DND-41 (cell line): ENCODE results near the gene MRPL1.

Experiments used
- ATAC-seq: fragments of 200-7000 bp; cut with Tn5 transposase; 3 replicates; pipeline ENCODE4 v1.9.1; 2021; ENCODE audit warnings: low read depth; ENCODE audit not compliant: insufficient read depth
- DNase-seq: peaks from one replicate; pipeline ENCODE4 v3.0.0-alpha.2; 2020
- H2AFZ ChIP-seq: 2 replicates; pipeline ENCODE4 v1.6.0; 2012; ENCODE audit warnings: low read depth, low read length
- H3K27ac ChIP-seq: 2 replicates; pipeline ENCODE4 v1.5.1; 2012; ENCODE audit warnings: low read length, inconsistent platforms
- H3K27me3 ChIP-seq: fragments of 200-600 bp; sonication (generic); 2 replicates; pipeline ENCODE4 v1.6.0; 2012; ENCODE audit warnings: low read length, mild to moderate bottlenecking, inconsistent platforms; ENCODE audit not compliant: insufficient read depth, poor library complexity
- H3K36me3 ChIP-seq: 2 replicates; pipeline ENCODE4 v1.5.1; 2012; ENCODE audit warnings: low read length, inconsistent platforms; ENCODE audit not compliant: insufficient read depth
- H3K4me1 ChIP-seq: 2 replicates; pipeline ENCODE4 v1.5.1; 2012; ENCODE audit warnings: mild to moderate bottlenecking, low read length; ENCODE audit not compliant: insufficient read depth
- H3K4me2 ChIP-seq: 2 replicates; pipeline ENCODE4 v1.6.0; 2012; ENCODE audit warnings: mild to moderate bottlenecking, moderate library complexity, low read length, inconsistent platforms; ENCODE audit not compliant: insufficient read depth
- H3K4me3 ChIP-seq, 2 experiments: fragments of 200-600 bp in 1 of 2; shearing (Covaris generic) in 1 of 2; 2 replicates each; pipeline ENCODE4 v1.5.1; 2012 to 2016; ENCODE audit warnings: inconsistent platforms in 2 of 2, low read length in 2 of 2, mild to moderate bottlenecking in 2 of 2, low read depth in 1 of 2, moderate library complexity in 1 of 2
- H3K79me2 ChIP-seq: 2 replicates; pipeline ENCODE4 v1.6.0; 2012; ENCODE audit warnings: low read length, inconsistent platforms; ENCODE audit not compliant: insufficient read depth
- H3K9ac ChIP-seq: 2 replicates; pipeline ENCODE4 v1.6.0; 2012; ENCODE audit warnings: low read depth, mild to moderate bottlenecking, inconsistent platforms, low read length, moderate library complexity
- H3K9me3 ChIP-seq: 2 replicates; pipeline ENCODE4 v1.5.1; 2012; ENCODE audit warnings: low read length, moderate library complexity, mild to moderate bottlenecking, inconsistent platforms; ENCODE audit not compliant: insufficient read depth, severe bottlenecking
- H4K20me1 ChIP-seq: 2 replicates; pipeline ENCODE4 v1.6.0; 2012; ENCODE audit warnings: low read length; ENCODE audit not compliant: insufficient read depth
- EZH2 ChIP-seq: IDR thresholded peaks from 3 replicates; pipeline ENCODE4 v1.6.1; 2012; ENCODE audit warnings: borderline replicate concordance, low read depth, mild to moderate bottlenecking, moderate library complexity, low read length, inconsistent platforms; ENCODE audit not compliant: severe bottlenecking
- TF ChIP-seq, protein P1 (sequence below): IDR thresholded peaks from 2 replicates; pipeline ENCODE4 v1.5.1; 2012; ENCODE audit warnings: borderline replicate concordance, low read length, moderate library complexity, mild to moderate bottlenecking; ENCODE audit not compliant: poor library complexity, severe bottlenecking; ENCODE audit errors: extremely low read depth

Gene MRPL1

DNA sequence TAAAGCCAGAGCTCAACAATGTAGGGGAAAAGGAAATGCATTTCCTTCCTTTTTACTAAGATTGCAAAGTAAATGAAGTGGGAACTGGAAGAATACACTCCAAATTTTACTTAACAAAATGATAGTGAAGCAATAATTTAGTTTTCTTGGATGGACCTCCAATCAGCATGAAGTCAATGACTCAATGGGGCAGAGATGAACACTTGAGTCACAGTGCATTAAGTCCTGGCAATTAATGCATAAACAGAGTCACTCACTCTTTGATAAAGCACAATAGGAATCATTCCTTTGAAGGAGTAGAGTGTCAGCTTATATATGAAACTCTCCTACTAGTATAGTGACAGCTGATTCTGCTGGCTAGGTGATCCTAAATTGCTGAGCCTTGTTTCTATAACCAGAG lies 127.8 kb downstream of the MRPL1 start:
- Histone ChIP-seq H3K27me3 (peaks cover 3% of the 10 kb centered on the region), H3K9ac (no peak overlapping the region), H3K36me3 (no peaks in the 10 kb centered on the region), H2AFZ (no peak overlapping the region), H3K27ac (no peak overlapping the region), H3K4me2 (no peak overlapping the region), H3K4me1 (no peaks in the 10 kb centered on the region), H3K4me3 (no peak overlapping the region), H4K20me1 (no peaks in the 10 kb centered on the region), H3K79me2 (no peaks in the 10 kb centered on the region), H3K9me3 (no peaks in the 10 kb centered on the region)
- TF ChIP-seq EZH2, result no peak
- TF ChIP-seq, protein P1, sequence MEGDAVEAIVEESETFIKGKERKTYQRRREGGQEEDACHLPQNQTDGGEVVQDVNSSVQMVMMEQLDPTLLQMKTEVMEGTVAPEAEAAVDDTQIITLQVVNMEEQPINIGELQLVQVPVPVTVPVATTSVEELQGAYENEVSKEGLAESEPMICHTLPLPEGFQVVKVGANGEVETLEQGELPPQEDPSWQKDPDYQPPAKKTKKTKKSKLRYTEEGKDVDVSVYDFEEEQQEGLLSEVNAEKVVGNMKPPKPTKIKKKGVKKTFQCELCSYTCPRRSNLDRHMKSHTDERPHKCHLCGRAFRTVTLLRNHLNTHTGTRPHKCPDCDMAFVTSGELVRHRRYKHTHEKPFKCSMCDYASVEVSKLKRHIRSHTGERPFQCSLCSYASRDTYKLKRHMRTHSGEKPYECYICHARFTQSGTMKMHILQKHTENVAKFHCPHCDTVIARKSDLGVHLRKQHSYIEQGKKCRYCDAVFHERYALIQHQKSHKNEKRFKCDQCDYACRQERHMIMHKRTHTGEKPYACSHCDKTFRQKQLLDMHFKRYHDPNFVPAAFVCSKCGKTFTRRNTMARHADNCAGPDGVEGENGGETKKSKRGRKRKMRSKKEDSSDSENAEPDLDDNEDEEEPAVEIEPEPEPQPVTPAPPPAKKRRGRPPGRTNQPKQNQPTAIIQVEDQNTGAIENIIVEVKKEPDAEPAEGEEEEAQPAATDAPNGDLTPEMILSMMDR, result no peak
- DNase-seq (no peak), ATAC-seq (no peak)

DNA sequence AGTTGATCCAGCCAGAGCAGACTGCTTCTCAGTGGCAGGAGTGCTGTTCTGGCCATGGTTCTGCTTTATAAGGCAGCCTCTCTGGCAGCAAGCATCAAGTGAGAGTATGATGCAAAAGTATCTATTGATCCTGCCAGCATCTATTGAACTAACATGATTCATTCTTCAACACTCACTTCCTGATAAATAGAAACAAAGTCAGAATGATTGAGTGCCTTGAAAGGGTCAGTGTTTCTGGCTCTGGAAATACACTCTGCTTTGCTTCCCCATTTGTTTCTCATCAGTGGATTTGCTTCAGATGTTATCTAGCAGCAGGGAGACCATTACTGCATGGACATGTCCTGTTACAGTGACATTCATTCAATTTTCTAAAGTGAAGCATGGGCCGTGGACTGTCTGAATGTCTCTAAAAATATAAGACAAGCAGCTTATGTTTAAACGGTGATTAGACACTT lies 128.3 kb downstream of the MRPL1 start:
- no peak for ATAC-seq
- no peak for DNase-seq
- H3K4me2 ChIP-seq, result no peak overlapping the region
- no peaks in the 10 kb centered on the region for H3K36me3 ChIP-seq
- H3K9ac ChIP-seq, result no peak overlapping the region
- H2AFZ ChIP-seq, result no peak overlapping the region
- no peaks in the 10 kb centered on the region for H4K20me1 ChIP-seq
- peaks cover 3% of the 10 kb centered on the region for H3K27me3 ChIP-seq
- TF ChIP-seq, protein P1, result no peak
- no peak for TF ChIP-seq EZH2
- H3K27ac ChIP-seq, result no peak overlapping the region
- H3K79me2 ChIP-seq, result no peaks in the 10 kb centered on the region
- no peaks in the 10 kb centered on the region for H3K9me3 ChIP-seq
- no peaks in the 10 kb centered on the region for H3K4me1 ChIP-seq
- no peak overlapping the region for H3K4me3 ChIP-seq

DNA sequence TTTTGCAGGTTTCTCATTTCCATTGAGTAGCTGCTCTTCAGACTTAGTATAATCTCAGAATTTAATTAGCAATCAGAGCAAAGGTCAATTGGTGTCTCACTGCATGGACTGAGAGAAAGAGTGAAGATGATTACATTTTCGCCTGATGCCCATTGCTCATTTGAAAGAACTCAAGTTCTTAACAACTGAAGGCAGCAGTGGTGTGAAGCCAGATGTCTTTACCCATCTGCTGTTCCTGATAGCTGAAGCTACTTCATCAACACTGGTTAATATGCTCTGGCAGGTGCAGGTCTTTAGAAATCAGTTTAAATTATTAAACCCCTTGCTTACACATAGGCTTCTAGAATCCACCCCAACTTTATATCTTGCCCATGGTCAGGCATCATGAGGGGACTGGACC lies 130.0 kb downstream of the MRPL1 start:
- Histone ChIP-seq H3K4me1 (no peaks in the 10 kb centered on the region), H3K27me3 (peaks cover 3% of the 10 kb centered on the region), H3K4me3 (no peak overlapping the region), H4K20me1 (no peaks in the 10 kb centered on the region), H3K36me3 (no peaks in the 10 kb centered on the region), H2AFZ (no peak overlapping the region), H3K9me3 (no peaks in the 10 kb centered on the region), H3K79me2 (no peaks in the 10 kb centered on the region), H3K9ac (no peak overlapping the region), H3K4me2 (no peak overlapping the region), H3K27ac (no peak overlapping the region)
- no peak for TF ChIP-seq EZH2
- TF ChIP-seq, protein P1, result no peak
- ATAC-seq (no peak), DNase-seq (no peak)
